ENCODE data around the gene ARHGAP15. TPM values are rescaled to one million over a fixed set of nuclear protein-coding genes. Genes with fewer than 3 reads are reported as not detected.

The ARHGAP15 gene
- total RNA-seq, 4 donors from 2014 or later = 3.4 to 9.3 (median 6.4) TPM

DNA sequence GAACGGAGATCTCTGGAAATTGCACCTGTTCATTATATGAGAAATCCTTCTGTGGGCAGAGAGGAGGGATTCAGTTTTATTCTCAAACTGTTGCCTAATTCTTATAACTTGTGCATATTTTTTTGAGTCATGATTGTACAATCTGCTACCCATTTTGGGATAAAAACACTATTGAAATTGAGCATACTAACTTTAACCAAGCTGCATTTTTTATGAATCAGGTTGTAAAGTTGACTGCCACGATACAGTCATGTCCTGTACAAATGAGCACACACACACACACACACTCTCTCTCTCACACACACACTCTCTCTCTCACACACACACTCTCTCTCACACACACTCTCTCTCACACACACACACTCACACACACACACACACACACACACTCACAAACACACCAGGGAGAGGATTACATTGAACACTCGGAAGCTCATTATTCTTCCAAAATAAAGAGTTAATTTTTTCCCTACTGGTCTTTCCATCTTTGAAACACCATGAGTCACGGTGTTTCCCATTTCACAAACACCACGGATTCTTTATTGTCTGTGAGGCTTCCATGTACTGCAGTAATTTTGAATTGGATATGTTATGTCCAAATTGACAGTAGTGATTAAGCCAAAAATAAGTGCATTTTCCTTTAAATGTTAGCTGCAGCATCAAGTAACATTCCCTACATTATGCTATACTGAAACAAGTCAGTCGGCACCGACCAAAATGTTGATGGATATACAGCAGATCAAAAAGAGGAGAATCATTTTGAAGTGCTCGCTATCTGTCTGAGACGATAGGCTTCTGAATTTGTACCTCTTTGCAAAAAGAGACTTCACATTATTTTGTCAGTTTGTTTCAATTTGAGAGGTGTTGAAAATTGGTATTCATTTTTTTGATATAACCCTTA, 216.9 kb downstream of the ARHGAP15 start:
- Histone ChIP-seq H3K27me3 (no peaks in the 10 kb centered on the region), H3K4me3 (no peak overlapping the region), H3K27ac (no peak overlapping the region), H3K4me1 (no peaks in the 10 kb centered on the region), H3K9me3 (no peaks in the 10 kb centered on the region), H3K36me3 (no peaks in the 10 kb centered on the region)
- WGBS, 2 donors (ENCODE audit: low coverage in 1 of 2) = 75 to 79% methylated on average over 9 of the region's 9 CpGs
- TF ChIP-seq EP300 (IDR thresholded peaks at IDR 0.05) = no peak
- no peak for TF ChIP-seq POLR2AphosphoS5 (IDR thresholded peaks at IDR 0.05)
- no peak for TF ChIP-seq POLR2A (IDR thresholded peaks at IDR 0.05)
- TF ChIP-seq, protein P1, sequence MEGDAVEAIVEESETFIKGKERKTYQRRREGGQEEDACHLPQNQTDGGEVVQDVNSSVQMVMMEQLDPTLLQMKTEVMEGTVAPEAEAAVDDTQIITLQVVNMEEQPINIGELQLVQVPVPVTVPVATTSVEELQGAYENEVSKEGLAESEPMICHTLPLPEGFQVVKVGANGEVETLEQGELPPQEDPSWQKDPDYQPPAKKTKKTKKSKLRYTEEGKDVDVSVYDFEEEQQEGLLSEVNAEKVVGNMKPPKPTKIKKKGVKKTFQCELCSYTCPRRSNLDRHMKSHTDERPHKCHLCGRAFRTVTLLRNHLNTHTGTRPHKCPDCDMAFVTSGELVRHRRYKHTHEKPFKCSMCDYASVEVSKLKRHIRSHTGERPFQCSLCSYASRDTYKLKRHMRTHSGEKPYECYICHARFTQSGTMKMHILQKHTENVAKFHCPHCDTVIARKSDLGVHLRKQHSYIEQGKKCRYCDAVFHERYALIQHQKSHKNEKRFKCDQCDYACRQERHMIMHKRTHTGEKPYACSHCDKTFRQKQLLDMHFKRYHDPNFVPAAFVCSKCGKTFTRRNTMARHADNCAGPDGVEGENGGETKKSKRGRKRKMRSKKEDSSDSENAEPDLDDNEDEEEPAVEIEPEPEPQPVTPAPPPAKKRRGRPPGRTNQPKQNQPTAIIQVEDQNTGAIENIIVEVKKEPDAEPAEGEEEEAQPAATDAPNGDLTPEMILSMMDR (IDR thresholded peaks at IDR 0.05) = no peak
- ATAC-seq = no peak

DNA sequence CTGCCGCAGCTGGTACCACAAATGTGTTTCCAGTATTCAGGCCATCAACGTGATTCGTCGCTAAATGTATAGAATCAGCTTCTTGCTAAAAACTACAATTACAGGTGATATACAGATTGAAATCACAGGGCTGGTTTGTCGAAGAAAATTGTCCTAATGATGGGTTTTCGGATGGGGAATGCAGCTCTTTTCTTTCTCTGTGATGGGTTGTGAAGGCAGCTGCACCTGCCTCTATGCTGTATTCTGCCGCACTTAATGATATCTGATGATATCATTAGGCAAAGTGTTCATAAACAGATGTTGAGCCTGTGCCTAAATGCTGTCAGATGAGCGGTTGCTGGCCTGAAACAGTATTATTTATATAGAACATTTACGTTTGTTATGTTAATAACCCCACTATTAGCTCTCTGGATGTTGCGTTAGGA, 218.1 kb downstream of the ARHGAP15 start:
- Histone ChIP-seq H3K27ac (no peak overlapping the region), H3K27me3 (no peaks in the 10 kb centered on the region), H3K4me1 (no peaks in the 10 kb centered on the region), H3K9me3 (no peaks in the 10 kb centered on the region), H3K36me3 (no peaks in the 10 kb centered on the region), H3K4me3 (no peak overlapping the region)
- 65 to 72% methylated on average over 10 of the region's 10 CpGs for WGBS, 2 donors (ENCODE audit: low coverage in 1 of 2)
- TF ChIP-seq, protein P1 (IDR thresholded peaks at IDR 0.05) = no peak
- TF ChIP-seq POLR2AphosphoS5 (IDR thresholded peaks at IDR 0.05) (no peak), POLR2A (IDR thresholded peaks at IDR 0.05) (no peak), EP300 (IDR thresholded peaks at IDR 0.05) (no peak)
- ATAC-seq = no peak

DNA sequence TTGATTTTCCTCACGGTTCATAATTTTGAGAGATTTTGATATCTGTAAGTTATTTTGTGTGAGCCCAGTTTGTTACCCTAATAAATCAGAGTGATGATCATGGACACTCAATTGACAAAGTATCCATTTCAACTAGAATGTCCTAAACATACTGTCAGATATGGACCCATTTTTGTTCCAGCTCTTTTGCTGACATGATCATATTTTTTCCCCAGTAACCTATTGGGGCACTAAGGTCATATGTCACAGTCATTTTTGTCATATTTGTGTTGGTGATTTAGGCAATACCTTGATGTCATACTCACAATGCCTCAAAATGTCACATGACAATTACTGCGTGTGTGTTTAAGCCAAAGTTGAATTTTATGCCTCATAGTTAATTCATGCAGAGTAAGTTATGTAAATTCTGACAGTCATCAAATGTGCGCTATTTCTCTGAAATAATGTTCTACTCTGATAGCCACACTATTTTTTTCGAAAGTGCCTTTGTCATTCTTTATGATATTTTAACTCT, 218.7 kb downstream of the ARHGAP15 start:
- Histone ChIP-seq H3K36me3 (no peaks in the 10 kb centered on the region), H3K27ac (no peak overlapping the region), H3K27me3 (no peaks in the 10 kb centered on the region), H3K4me1 (no peaks in the 10 kb centered on the region), H3K9me3 (no peaks in the 10 kb centered on the region), H3K4me3 (no peak overlapping the region)
- TF ChIP-seq EP300 (IDR thresholded peaks at IDR 0.05) (no peak), POLR2AphosphoS5 (IDR thresholded peaks at IDR 0.05) (no peak), POLR2A (IDR thresholded peaks at IDR 0.05) (no peak)
- TF ChIP-seq, protein P1 (IDR thresholded peaks at IDR 0.05) = no peak
- no peak for ATAC-seq
- WGBS, 2 donors (ENCODE audit: low coverage in 1 of 2) = 77 to 92% methylated on average over 3 to 4 of the region's 4 CpGs

DNA sequence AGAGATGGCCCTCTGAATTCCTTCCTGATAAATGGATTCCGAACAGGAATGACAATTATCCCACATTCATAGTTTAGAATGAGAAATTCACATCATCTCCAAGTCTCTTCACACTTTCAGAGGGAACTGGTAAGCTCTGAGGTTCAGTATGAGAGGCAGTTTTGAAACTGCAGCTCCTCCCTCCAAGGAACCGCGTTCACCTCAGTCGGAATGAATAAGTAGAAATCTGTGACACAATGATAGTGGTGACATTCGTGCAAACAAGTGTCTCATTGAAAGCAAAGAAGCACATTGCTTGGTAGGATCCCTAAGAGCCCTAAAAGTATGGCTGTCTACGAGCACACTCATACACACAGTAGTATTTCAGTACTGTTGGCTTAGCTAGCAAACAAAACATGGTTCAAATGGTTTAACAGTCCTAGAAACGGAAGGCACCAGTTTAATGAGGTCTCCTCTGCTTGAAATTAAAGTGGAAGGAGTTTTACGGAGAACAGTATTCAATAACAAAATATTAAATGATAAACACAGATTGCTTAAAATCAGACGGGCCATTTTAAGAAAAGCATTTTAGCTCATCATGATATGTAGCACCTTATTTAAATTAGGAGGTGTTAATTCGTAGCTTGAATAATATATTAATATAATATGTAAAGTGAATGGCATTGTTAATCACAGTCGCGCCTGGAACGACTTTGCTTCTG, 225.0 kb downstream of the ARHGAP15 start:
- H3K4me3 ChIP-seq = no peak overlapping the region
- H3K27ac ChIP-seq = no peak overlapping the region

More for the DNA sequence above, 225.0 kb downstream of the ARHGAP15 start:
- no peaks in the 10 kb centered on the region for H3K4me1 ChIP-seq
- ATAC-seq = no peak
- no peaks in the 10 kb centered on the region for H3K9me3 ChIP-seq
- H3K36me3 ChIP-seq = no peaks in the 10 kb centered on the region
- H3K27me3 ChIP-seq = no peaks in the 10 kb centered on the region
- WGBS, 2 donors (ENCODE audit: low coverage in 1 of 2) = 86 to 88% methylated on average over 13 of the region's 13 CpGs
- TF ChIP-seq POLR2AphosphoS5 (IDR thresholded peaks at IDR 0.05) (no peak), POLR2A (IDR thresholded peaks at IDR 0.05) (no peak), EP300 (IDR thresholded peaks at IDR 0.05) (no peak)
- TF ChIP-seq, protein P1 (IDR thresholded peaks at IDR 0.05) = no peak

Data from gastroesophageal sphincter (tissue), 4 donors.